IPS DF 6.9 (cell line): ENCODE data around the gene HBG2.
"Not testable (repeated sequence)": the region's sequence is repeated elsewhere in the genome, so short reads cannot be mapped to it uniquely, and the experiment has no call there.

ENCODE experiments used
- DNase-seq: peaks from one replicate; pipeline ENCODE4 v3.0.0-alpha.2; 2013; ENCODE audit warnings: low read depth, low spot score
- H3K27ac ChIP-seq: one replicate; pipeline ENCODE4 v1.5.1; 2013; ENCODE audit warnings: low read length, control low read depth
- H3K27me3 ChIP-seq: 2 replicates; pipeline ENCODE4 v1.6.1; 2013; ENCODE audit warnings: mild to moderate bottlenecking, low read length; ENCODE audit not compliant: control insufficient read depth, insufficient read depth
- H3K36me3 ChIP-seq: 2 replicates; pipeline ENCODE4 v1.6.1; 2013; ENCODE audit warnings: low read length; ENCODE audit not compliant: control insufficient read depth, insufficient read depth
- H3K4me1 ChIP-seq: 2 replicates; pipeline ENCODE4 v1.6.1; 2013; ENCODE audit warnings: low read length; ENCODE audit not compliant: control insufficient read depth, insufficient read depth
- H3K4me3 ChIP-seq: 2 replicates; pipeline ENCODE4 v1.5.1; 2013; ENCODE audit warnings: mild to moderate bottlenecking, low read length
- H3K9me3 ChIP-seq: 2 replicates; pipeline ENCODE4 v1.6.1; 2013; ENCODE audit warnings: low read length, inconsistent platforms; ENCODE audit not compliant: control insufficient read depth, insufficient read depth
- whole genome bisulfite sequencing: extraction: QIAGEN DNeasy Blood & Tissue Kit; methylation state at CpG from one replicate; pipeline ENCODE4 v1.1.7; 2013; ENCODE audit warnings: mixed read lengths, missing lambda C conversion rate; ENCODE audit not compliant: insufficient read length, insufficient coverage; 5-methylcytosine and 5-hydroxymethylcytosine counted together

Gene HBG2

GRCh38 chr11:5250543-5251204 lies 3.9 kb downstream of the HBG2 start:
- H3K27ac ChIP-seq: no peak overlapping the region
- no CpG with 5 or more reads among the region's 4 CpGs for WGBS
- no peaks in the 10 kb centered on the region for H3K4me1 ChIP-seq
- H3K36me3 ChIP-seq: no peaks in the 10 kb centered on the region
- DNase-seq: no peak
- H3K4me3 ChIP-seq: no peak overlapping the region
- no peaks in the 10 kb centered on the region for H3K27me3 ChIP-seq
- H3K9me3 ChIP-seq: no peaks in the 10 kb centered on the region

DNA sequence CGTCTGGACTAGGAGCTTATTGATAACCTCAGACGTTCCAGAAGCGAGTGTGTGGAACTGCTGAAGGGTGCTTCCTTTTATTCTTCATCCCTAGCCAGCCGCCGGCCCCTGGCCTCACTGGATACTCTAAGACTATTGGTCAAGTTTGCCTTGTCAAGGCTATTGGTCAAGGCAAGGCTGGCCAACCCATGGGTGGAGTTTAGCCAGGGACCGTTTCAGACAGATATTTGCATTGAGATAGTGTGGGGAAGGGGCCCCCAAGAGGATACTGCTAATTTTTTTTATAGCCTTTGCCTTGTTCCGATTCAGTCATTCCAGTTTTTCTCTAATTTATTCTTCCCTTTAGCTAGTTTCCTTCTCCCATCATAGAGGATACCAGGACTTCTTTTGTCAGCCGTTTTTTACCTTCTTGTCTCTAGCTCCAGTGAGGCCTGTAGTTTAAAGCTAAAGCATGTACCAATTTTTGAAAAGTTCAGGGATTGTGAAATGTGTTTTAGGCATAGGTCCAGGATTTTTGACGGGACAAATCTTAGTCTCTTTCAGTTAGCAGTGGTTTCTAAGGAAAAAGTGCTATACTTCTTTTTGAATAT lies 4.7 kb downstream of the HBG2 start, which contains the start of gene HBG1:
TSS of gene HBG1 (minus strand) at position 51 of the 590 bp plus-strand sequence. CDS start 53 bp downstream, outside the sequence.
- not testable (repeated sequence) for H3K36me3 ChIP-seq, H3K9me3 ChIP-seq, DNase-seq, H3K4me1 ChIP-seq, H3K4me3 ChIP-seq, H3K27me3 ChIP-seq, H3K27ac ChIP-seq
- WGBS: no CpG with 5 or more reads among the region's 9 CpGs

- not testable (repeated sequence) for H3K4me1 ChIP-seq, H3K27ac ChIP-seq, H3K4me3 ChIP-seq, H3K27me3 ChIP-seq, H3K9me3 ChIP-seq, H3K36me3 ChIP-seq, DNase-seq
- no CpG with 5 or more reads among the region's 7 CpGs for WGBS
Observed at GRCh38 chr11:5248498-5248897, 6.1 kb downstream of the HBG2 start.

- no peak overlapping the region for H3K27ac ChIP-seq
- no CpG with 5 or more reads among the region's 3 CpGs for WGBS
- DNase-seq: no peak
- no peaks in the 10 kb centered on the region for H3K36me3 ChIP-seq
- no peaks in the 10 kb centered on the region for H3K9me3 ChIP-seq
- no peak overlapping the region for H3K4me3 ChIP-seq
- no peaks in the 10 kb centered on the region for H3K4me1 ChIP-seq
- H3K27me3 ChIP-seq: no peaks in the 10 kb centered on the region
Observed at GRCh38 chr11:5247472-5248192, 6.9 kb downstream of the HBG2 start.

GRCh38 chr11:5246772-5247471 lies 7.7 kb downstream of the HBG2 start:
- DNase-seq: no peak
- no peaks in the 10 kb centered on the region for H3K9me3 ChIP-seq
- no peaks in the 10 kb centered on the region for H3K27me3 ChIP-seq
- 100% methylated on average over 1 of the region's 6 CpGs for WGBS
- H3K4me1 ChIP-seq: no peaks in the 10 kb centered on the region
- H3K36me3 ChIP-seq: no peaks in the 10 kb centered on the region
- H3K4me3 ChIP-seq: no peak overlapping the region
- no peak overlapping the region for H3K27ac ChIP-seq

DNA sequence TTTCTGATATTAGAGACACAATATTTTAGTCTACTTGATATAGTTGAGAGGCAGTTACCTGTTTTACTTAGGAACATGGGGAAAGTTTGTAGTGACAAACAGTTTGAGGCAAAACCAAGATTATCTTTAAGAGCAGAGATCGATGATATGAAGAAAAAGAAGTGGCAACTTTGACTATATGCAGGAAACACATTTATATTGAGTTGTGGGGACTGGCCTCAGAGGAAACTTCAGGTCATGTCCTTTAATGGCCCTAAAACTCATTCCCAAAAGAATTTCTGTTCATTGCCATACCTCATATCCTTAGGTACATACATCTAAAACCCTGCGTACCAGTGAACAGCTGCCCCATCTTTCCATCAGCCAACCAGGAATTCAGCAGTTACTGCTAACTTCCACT lies 9.4 kb downstream of the HBG2 start:
- Histone ChIP-seq H3K27ac (no peak overlapping the region), H3K27me3 (no peaks in the 10 kb centered on the region), H3K4me1 (no peaks in the 10 kb centered on the region)

GRCh38 chr11:5243816-5244180 lies 10.8 kb downstream of the HBG2 start:
- Histone ChIP-seq H3K27me3 (no peaks in the 10 kb centered on the region), H3K4me3 (no peak overlapping the region), H3K27ac (no peak overlapping the region), H3K4me1 (no peaks in the 10 kb centered on the region), H3K9me3 (no peaks in the 10 kb centered on the region), H3K36me3 (no peaks in the 10 kb centered on the region)
- WGBS: no CpG with 5 or more reads among the region's 4 CpGs
- no peak for DNase-seq

More for the DNA sequence above, 9.4 kb downstream of the HBG2 start:
- DNase-seq: no peak
- no peak overlapping the region for H3K4me3 ChIP-seq
- no peaks in the 10 kb centered on the region for H3K9me3 ChIP-seq
- H3K36me3 ChIP-seq: no peaks in the 10 kb centered on the region
- WGBS: no CpG with 5 or more reads among the region's 2 CpGs

GRCh38 chr11:5242933-5243815 lies 11.4 kb downstream of the HBG2 start:
- no peaks in the 10 kb centered on the region for H3K36me3 ChIP-seq
- H3K4me3 ChIP-seq: no peak overlapping the region
- no peak for DNase-seq
- whole genome bisulfite sequencing: no CpG with 5 or more reads among the region's 7 CpGs
- no peaks in the 10 kb centered on the region for H3K4me1 ChIP-seq
- no peaks in the 10 kb centered on the region for H3K27me3 ChIP-seq
- H3K27ac ChIP-seq: no peak overlapping the region
- no peaks in the 10 kb centered on the region for H3K9me3 ChIP-seq

DNA sequence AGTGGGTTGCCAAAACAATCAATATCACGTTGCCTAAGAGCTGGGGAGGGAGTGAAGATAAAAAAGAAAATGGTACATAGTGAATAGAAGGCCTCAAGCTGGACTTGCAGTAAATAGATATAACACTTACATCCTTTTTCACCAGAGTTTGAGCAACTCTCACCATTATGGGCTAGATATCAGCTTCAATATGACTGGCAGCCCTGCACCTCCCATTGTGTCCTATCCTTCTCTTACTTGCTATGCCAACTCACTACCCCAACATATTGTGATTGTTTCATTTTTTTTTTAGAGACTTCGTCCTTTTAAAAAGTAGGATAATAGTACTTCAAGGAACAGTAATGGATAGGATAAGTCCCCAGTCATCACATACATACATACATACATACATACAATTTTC lies 12.4 kb downstream of the HBG2 start:
- WGBS: no CpG with 5 or more reads among the region's 2 CpGs

GRCh38 chr11:5241458-5241857 lies 13.1 kb downstream of the HBG2 start:
- WGBS: no CpG with 5 or more reads among the region's 3 CpGs
- no peaks in the 10 kb centered on the region for H3K27me3 ChIP-seq
- H3K4me3 ChIP-seq: no peak overlapping the region
- no peak overlapping the region for H3K27ac ChIP-seq
- H3K4me1 ChIP-seq: no peaks in the 10 kb centered on the region
- no peaks in the 10 kb centered on the region for H3K9me3 ChIP-seq
- no peak for DNase-seq
- H3K36me3 ChIP-seq: no peaks in the 10 kb centered on the region

More for the DNA sequence above, 12.4 kb downstream of the HBG2 start:
- DNase-seq: no peak
- Histone ChIP-seq H3K27ac (no peak overlapping the region), H3K27me3 (no peaks in the 10 kb centered on the region), H3K4me3 (no peak overlapping the region), H3K9me3 (no peaks in the 10 kb centered on the region), H3K36me3 (no peaks in the 10 kb centered on the region), H3K4me1 (no peaks in the 10 kb centered on the region)
